Parathyroid adenoma (tissue), 2 donors: Measurements from ENCODE around the gene NFX1.

Experiments
- H2AFZ ChIP-seq: fragments of 300-600 bp; sonication (generic); one replicate; pipeline ENCODE4 v1.7.0; 2017; ENCODE audit warnings: antibody characterized with exemption, mild to moderate bottlenecking
- H3K27ac ChIP-seq: fragments of 300-600 bp; sonication (generic); one replicate; pipeline ENCODE4 v1.7.0; 2017
- H3K27me3 ChIP-seq: fragments of 300-600 bp; sonication (generic); one replicate; pipeline ENCODE4 v1.7.0; 2017; ENCODE audit warnings: low read length; ENCODE audit not compliant: control insufficient read depth, insufficient read depth
- H3K36me3 ChIP-seq: fragments of 300-600 bp; sonication (generic); one replicate; pipeline ENCODE4 v1.7.0; 2017; ENCODE audit warnings: low read length; ENCODE audit not compliant: control insufficient read depth, insufficient read depth
- H3K4me1 ChIP-seq: fragments of 300-600 bp; sonication (generic); one replicate; pipeline ENCODE4 v1.7.0; 2017; ENCODE audit warnings: control low read depth
- H3K4me2 ChIP-seq: fragments of 300-600 bp; sonication (generic); one replicate; pipeline ENCODE4 v1.7.0; 2017; ENCODE audit warnings: low read length
- H3K4me3 ChIP-seq: fragments of 300-600 bp; sonication (generic); one replicate; pipeline ENCODE4 v1.7.0; 2017; ENCODE audit warnings: low read depth, low read length
- H3K79me2 ChIP-seq: fragments of 300-600 bp; sonication (generic); one replicate; pipeline ENCODE4 v1.7.0; 2017; ENCODE audit warnings: control low read depth
- H3K9ac ChIP-seq: fragments of 300-600 bp; sonication (generic); one replicate; pipeline ENCODE4 v1.7.0; 2017; ENCODE audit warnings: mild to moderate bottlenecking
- H3K9me3 ChIP-seq: fragments of 300-600 bp; sonication (generic); one replicate; pipeline ENCODE4 v1.7.0; 2017; ENCODE audit warnings: low read length; ENCODE audit not compliant: control insufficient read depth
- CTCF ChIP-seq: fragments of 300-600 bp; sonication (generic); IDR thresholded peaks from one replicate; pipeline ENCODE4 v1.7.0; 2017; ENCODE audit warnings: antibody characterized with exemption, mild to moderate bottlenecking
- donor health status: primary hyperparathyroidism.

The NFX1 gene

GRCh38 chr9:33416996-33417395 lies 126.7 kb downstream of the NFX1 start:
- no peak for TF ChIP-seq CTCF
- no peaks in the 10 kb centered on the region for H3K9me3 ChIP-seq
- no peak overlapping the region for H3K9ac ChIP-seq
- H2AFZ ChIP-seq: no peak overlapping the region
- H3K36me3 ChIP-seq: no peaks in the 10 kb centered on the region
- no peak overlapping the region for H3K4me3 ChIP-seq
- no peaks in the 10 kb centered on the region for H3K27me3 ChIP-seq
- H3K4me2 ChIP-seq: no peak overlapping the region
- H3K27ac ChIP-seq: no peak overlapping the region
- no peaks in the 10 kb centered on the region for H3K4me1 ChIP-seq
- H3K79me2 ChIP-seq: no peaks in the 10 kb centered on the region

- Histone ChIP-seq H3K4me3 (no peak overlapping the region), H3K27ac (no peak overlapping the region), H3K4me2 (no peak overlapping the region), H3K36me3 (no peaks in the 10 kb centered on the region), H3K9ac (no peak overlapping the region), H3K27me3 (no peaks in the 10 kb centered on the region), H3K4me1 (no peaks in the 10 kb centered on the region), H3K79me2 (no peaks in the 10 kb centered on the region), H2AFZ (no peak overlapping the region), H3K9me3 (no peaks in the 10 kb centered on the region)
- TF ChIP-seq CTCF: no peak
Measured at GRCh38 chr9:33418090-33418489, 127.8 kb downstream of the NFX1 start.

- no peak overlapping the region for H3K27ac ChIP-seq
- no peak overlapping the region for H3K4me2 ChIP-seq
- TF ChIP-seq CTCF: no peak
- no peaks in the 10 kb centered on the region for H3K36me3 ChIP-seq
- H3K4me1 ChIP-seq: no peaks in the 10 kb centered on the region
- no peak overlapping the region for H3K9ac ChIP-seq
- no peaks in the 10 kb centered on the region for H3K27me3 ChIP-seq
- H3K79me2 ChIP-seq: no peaks in the 10 kb centered on the region
- H3K9me3 ChIP-seq: no peaks in the 10 kb centered on the region
- no peak overlapping the region for H2AFZ ChIP-seq
- no peak overlapping the region for H3K4me3 ChIP-seq
Measured at GRCh38 chr9:33419708-33420303, 129.5 kb downstream of the NFX1 start.
